Calu3 (cell line): Measurements from ENCODE around the gene ZNF536. TPM values are rescaled to one million over a fixed set of nuclear protein-coding genes. Genes with fewer than 3 reads are reported as not detected.
"Not testable (repeated sequence)": the region's sequence is repeated elsewhere in the genome, so short reads cannot be mapped to it uniquely, and the experiment has no call there.

Experiments used
- BruUV-seq: library from RNA; stranded (reverse); fragments of 400-500 nt; replicated peaks from 2 replicates; lab custom pipeline; 2021; lab: Mats Ljungman, UMichigan
- CTCF ChIA-PET: fragments of 300-600 bp; sonication (Branson Sonifier 250); formaldehyde crosslinking; loops from one replicate; lab custom pipeline; 2022; ENCODE audit warnings: antibody characterized with exemption; lab: Charles Lee
- DNase-seq: peaks from one replicate; pipeline ENCODE4 v3.0.0; 2022
- H3K27ac Mint-ChIP-seq: one replicate; pipeline ENCODE4 v1.8.0; 2022; ENCODE audit warnings: mixed read lengths; ENCODE audit not compliant: unreplicated experiment
- H3K27me3 Mint-ChIP-seq: one replicate; pipeline ENCODE4 v1.8.0; 2022; ENCODE audit warnings: mixed read lengths; ENCODE audit not compliant: unreplicated experiment
- H3K36me3 Mint-ChIP-seq: one replicate; pipeline ENCODE4 v1.8.0; 2022; ENCODE audit warnings: mild to moderate bottlenecking, moderate library complexity, mixed read lengths; ENCODE audit not compliant: insufficient read depth, unreplicated experiment
- H3K4me1 Mint-ChIP-seq: one replicate; pipeline ENCODE4 v1.8.0; 2022; ENCODE audit warnings: mild to moderate bottlenecking, low read depth, mixed read lengths; ENCODE audit not compliant: unreplicated experiment
- H3K4me3 Mint-ChIP-seq: one replicate; pipeline ENCODE4 v1.8.0; 2022; ENCODE audit warnings: mild to moderate bottlenecking, low read depth, moderate library complexity, mixed read lengths; ENCODE audit not compliant: unreplicated experiment
- H3K9me3 Mint-ChIP-seq: one replicate; pipeline ENCODE4 v1.8.0; 2022; ENCODE audit warnings: low read depth, mixed read lengths; ENCODE audit not compliant: unreplicated experiment
- CTCF ChIP-seq: fragments of 200-600 bp; IDR thresholded peaks from one replicate; pipeline ENCODE4 v1.8.0; 2022; ENCODE audit warnings: antibody characterized with exemption; ENCODE audit not compliant: unreplicated experiment
- intact Hi-C: fragments of 100-400 bp; cut with micrococcal nuclease; formaldehyde crosslinking; loops from one replicate; pipeline ENCODE4 v1.10.0; 2022; ENCODE audit not compliant: unreplicated experiment
- total RNA-seq: library from RNA; stranded (reverse); gene quantifications from 2 replicates; pipeline ENCODE4 v1.2.3, GENCODE V29; 2022

Gene ZNF536
- total RNA-seq, 1 experiment from 2014 or later = not detected

- Mint-ChIP-seq H3K27ac (no peak overlapping the region), H3K27me3 (no peaks in the 10 kb centered on the region)
Observed at GRCh38 chr19:30344446-30345425, 27.4 kb upstream of the ZNF536 start.

GRCh38 chr19:30345686-30346085, 26.5 kb upstream of the ZNF536 start:
- CTCF ChIA-PET = interaction anchor here (0.6 kb wide), 1 partner anchor 1493 kb away, joined by 3 read pairs; no protein-coding TSS in a partner anchor
- no peak for TF ChIP-seq CTCF
- intact Hi-C loops = no loop called here
- no TSS peak for BruUV-seq
- H3K36me3 Mint-ChIP-seq = no peaks in the 10 kb centered on the region
- H3K27me3 Mint-ChIP-seq = no peaks in the 10 kb centered on the region
- H3K4me3 Mint-ChIP-seq = no peak overlapping the region
- no peaks in the 10 kb centered on the region for H3K9me3 Mint-ChIP-seq
- H3K4me1 Mint-ChIP-seq = no peaks in the 10 kb centered on the region
- no peak for DNase-seq
- no peak overlapping the region for H3K27ac Mint-ChIP-seq

More at GRCh38 chr19:30344446-30345425, 27.4 kb upstream of the ZNF536 start:
- CTCF ChIA-PET = interaction anchor here (0.6 kb wide), 1 partner anchor 1494 kb away, joined by 3 read pairs; no protein-coding TSS in a partner anchor
- DNase-seq = no peak
- Mint-ChIP-seq H3K4me1 (no peaks in the 10 kb centered on the region), H3K9me3 (no peaks in the 10 kb centered on the region), H3K4me3 (no peak overlapping the region), H3K36me3 (no peaks in the 10 kb centered on the region)
- no peak for TF ChIP-seq CTCF
- no TSS peak for BruUV-seq
- intact Hi-C loops = no loop called here

- H3K4me3 Mint-ChIP-seq, H3K27me3 Mint-ChIP-seq, intact Hi-C loops, CTCF ChIA-PET, DNase-seq, H3K4me1 Mint-ChIP-seq, BruUV-seq, H3K36me3 Mint-ChIP-seq, H3K9me3 Mint-ChIP-seq, H3K27ac Mint-ChIP-seq: not testable (repeated sequence)
Observed at GRCh38 chr19:30346468-30346867, 25.7 kb upstream of the ZNF536 start.

GRCh38 chr19:30349131-30349730, 23.0 kb upstream of the ZNF536 start:
- DNase-seq = no peak
- no peaks in the 10 kb centered on the region for H3K27me3 Mint-ChIP-seq
- intact Hi-C loops = no loop called here
- H3K4me1 Mint-ChIP-seq = no peaks in the 10 kb centered on the region
- no peak overlapping the region for H3K27ac Mint-ChIP-seq
- H3K4me3 Mint-ChIP-seq = no peak overlapping the region
- no peaks in the 10 kb centered on the region for H3K9me3 Mint-ChIP-seq
- CTCF ChIA-PET = no interaction called here
- H3K36me3 Mint-ChIP-seq = no peaks in the 10 kb centered on the region
- BruUV-seq = no TSS peak
- TF ChIP-seq CTCF = no peak
